Stimulated activated CD8-positive, alpha-beta memory T cell treated with anti-CD3 and anti-CD28 coated beads, Interleukin-4, amount 100 ng/mL, for 24 hours (primary cell): Measurements from ENCODE around the gene OR10S1.
"Not testable (repeated sequence)": the region's sequence is repeated elsewhere in the genome, so short reads cannot be mapped to it uniquely, and the experiment has no call there.

Experiments
- DNase-seq: peaks from one replicate; pipeline ENCODE4 v3.0.0-alpha.2; 2020; ENCODE audit warnings: low read depth

Gene OR10S1, protein sequence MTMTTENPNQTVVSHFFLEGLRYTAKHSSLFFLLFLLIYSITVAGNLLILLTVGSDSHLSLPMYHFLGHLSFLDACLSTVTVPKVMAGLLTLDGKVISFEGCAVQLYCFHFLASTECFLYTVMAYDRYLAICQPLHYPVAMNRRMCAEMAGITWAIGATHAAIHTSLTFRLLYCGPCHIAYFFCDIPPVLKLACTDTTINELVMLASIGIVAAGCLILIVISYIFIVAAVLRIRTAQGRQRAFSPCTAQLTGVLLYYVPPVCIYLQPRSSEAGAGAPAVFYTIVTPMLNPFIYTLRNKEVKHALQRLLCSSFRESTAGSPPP

DNA sequence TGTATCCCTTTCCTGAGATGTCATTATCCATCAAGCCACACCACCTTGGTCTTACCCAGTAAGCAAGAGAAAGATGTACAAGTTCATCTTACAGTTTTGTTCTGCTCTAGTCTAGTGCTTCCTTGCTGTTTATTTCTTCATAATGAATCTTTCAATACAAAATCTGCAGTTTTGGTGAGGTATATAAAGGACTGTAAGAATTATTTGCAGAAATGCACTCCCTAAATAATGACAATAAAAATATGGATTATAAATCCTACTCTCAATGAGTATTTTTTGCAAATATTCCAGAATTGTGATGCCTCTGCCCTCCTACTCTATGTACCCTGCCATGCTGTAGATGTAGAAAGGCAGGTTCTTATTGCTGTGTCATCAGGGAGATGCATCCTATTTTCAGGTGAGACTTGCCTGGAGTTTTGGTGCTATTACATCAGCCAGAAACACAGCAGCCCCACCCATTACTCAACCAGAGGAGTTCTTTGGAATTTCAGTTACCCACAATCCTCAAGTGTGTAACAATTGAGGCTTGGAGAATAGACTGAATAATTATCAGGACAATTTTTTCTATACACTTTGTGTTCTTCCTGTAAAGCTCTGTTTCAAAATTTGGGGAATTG, at the start of gene OR10S1:
OR10S1 (minus strand) TSS at position 51 of the 617 bp plus-strand sequence. CDS start 117 bp downstream, outside the sequence.
- DNase-seq = no peak

DNA sequence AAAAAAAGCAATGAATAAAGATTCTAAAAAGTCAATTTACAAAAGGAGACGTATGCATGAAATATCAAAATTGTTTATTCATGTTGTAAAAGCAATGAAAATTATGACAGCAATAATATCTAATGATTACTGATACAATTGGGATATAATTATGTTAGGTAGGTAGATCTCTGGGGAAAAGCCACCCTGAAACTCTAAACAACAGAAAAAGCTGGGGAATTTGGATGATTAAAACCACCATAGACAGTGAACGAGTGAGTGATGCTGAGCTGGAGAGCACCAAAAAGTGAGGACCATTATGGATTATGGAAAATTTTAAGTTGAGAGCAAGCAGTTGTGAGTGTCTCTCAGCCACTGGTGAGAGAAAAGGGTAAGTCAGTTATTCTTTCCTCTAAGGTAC, 48.9 kb upstream of the OR10S1 start, which contains the start of gene OR10G8:
OR10G8 (plus strand) TSS at position 301 of the 400 bp plus-strand sequence. CDS start 2,825 bp downstream, outside the sequence.
- no peak for DNase-seq

DNA sequence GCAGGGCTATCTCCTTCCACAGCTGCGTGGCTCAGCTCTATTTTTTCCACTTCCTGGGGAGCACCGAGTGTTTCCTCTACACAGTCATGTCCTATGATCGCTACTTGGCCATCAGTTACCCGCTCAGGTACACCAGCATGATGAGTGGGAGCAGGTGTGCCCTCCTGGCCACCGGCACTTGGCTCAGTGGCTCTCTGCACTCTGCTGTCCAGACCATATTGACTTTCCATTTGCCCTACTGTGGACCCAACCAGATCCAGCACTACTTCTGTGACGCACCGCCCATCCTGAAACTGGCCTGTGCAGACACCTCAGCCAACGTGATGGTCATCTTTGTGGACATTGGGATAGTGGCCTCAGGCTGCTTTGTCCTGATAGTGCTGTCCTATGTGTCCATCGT, 38.3 kb upstream of the OR10S1 start:
- DNase-seq = not testable (repeated sequence)

DNA sequence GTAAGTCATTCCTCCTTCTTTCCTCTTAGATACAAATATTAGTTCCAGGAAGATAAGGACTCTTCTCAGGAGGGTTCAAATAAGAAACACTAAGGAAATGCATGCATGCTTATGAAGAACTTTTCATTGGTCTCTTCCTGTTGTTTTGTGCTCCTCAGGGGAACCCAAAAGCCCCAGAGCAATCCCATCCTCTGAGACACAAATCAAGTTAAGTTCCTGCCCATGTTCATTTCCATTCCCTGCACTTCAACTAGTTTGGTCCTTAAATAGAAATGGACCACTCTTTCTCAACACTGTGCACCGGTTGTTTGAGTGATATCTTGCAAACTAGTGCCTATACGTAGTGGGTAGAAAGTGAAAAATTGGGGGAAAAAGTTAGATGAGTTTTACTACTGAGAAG, 35.1 kb upstream of the OR10S1 start, which contains the start of gene OR10G4:
OR10G4 (plus strand) TSS at position 301 of the 400 bp plus-strand sequence. CDS start 2,578 bp downstream, outside the sequence.
- no peak for DNase-seq

DNA sequence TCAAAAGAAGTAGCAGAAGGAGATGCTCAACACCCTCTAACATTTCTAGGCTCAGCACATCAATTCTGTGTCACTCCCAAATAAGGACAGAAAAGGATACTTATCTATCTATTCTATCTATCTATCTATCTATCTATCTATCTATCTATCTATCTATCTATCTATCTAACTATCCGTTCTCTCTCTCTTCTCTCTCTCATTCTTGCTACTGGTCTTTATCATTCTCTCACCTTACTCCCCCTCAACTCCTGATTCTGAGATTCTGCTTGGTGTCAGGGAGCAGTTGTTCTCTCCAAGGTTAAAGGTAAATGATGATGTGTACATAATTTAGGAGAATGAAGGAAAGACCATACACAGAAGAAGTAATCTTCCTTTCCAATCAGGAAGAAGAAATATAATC, 17.5 kb upstream of the OR10S1 start, which contains the start of gene OR10G6:
OR10G6 (minus strand) TSS at position 43 of the 400 bp plus-strand sequence; CDS start at position 43, 0 bp downstream.
- no peak for DNase-seq

DNA sequence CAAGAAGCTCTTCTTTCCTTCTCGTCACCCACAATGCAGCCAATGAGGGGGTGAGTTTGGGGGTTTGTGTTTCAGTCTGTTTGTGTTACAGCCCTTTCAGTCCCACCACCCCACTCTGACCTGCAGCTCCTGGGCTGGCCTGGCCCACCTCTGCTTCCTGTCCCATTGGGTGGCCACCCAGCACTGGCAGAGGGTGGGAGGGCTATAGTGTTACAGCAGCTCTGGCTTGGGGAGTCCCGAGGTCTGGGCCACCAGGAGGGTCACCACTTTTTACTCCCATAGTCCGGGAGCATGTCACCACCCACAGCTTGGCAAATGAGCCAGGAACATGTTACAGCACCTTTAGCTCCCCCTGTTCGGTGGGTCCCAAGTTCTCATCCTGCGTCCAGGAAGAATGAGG, 1.7 kb upstream of the OR10S1 start:
- DNase-seq = no peak

DNA sequence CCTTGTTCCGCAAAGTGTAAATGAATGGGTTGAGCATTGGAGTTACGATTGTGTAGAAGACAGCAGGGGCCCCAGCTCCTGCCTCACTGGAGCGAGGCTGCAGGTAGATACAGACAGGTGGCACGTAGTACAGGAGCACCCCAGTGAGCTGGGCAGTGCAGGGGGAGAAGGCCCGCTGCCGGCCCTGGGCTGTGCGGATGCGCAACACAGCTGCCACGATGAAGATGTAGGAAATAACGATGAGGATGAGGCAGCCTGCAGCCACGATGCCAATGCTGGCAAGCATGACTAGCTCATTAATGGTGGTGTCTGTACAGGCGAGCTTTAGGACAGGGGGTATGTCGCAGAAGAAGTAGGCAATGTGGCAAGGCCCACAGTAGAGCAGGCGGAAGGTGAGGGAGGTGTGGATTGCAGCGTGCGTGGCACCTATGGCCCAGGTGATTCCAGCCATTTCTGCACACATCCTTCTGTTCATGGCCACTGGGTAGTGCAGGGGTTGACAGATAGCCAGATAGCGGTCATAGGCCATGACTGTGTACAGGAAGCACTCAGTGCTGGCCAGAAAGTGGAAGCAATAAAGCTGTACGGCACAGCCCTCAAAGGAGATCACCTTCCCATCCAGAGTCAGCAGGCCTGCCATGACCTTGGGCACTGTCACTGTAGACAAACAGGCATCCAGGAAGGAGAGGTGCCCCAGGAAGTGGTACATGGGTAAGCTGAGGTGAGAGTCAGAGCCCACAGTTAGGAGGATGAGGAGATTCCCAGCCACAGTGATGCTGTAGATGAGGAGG, 616 bp downstream of the OR10S1 start:
- no peak for DNase-seq

DNA sequence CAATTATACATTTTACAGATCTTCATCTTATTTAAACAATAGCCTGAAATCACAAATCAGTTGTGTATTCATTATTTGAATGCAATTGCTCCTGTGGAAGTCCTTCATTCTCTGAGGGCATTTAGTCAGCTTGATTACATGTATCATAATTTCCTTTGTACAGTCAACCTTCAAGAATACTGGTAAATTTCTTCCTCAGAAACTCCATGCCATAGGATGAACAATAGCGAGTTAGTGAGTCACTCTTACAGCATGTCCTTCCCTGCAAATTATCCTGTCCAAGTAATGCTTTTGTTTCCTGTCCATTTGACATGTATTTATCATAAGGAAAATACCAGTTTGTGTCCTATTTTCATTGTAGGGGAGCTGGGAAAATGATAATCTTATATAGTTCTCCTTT, 3.8 kb downstream of the OR10S1 start:
- DNase-seq = no peak

DNA sequence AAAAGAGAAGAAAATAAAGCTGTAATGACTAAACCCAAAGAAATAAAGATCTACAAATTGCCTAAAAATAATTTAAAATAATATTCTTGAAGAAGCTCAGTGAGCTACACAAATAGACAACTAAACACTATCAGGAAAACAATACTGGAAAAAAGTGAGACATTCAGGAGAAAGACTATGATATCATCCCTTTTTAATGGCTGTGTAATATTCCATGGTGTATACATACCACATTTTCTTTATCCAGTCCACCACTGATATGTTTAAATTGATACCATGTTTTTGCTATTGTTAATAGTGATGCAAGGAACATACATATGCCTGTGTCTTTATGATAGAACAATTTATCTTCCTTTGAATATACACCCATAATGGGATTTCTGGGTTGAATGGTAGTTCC, 20.8 kb downstream of the OR10S1 start:
- no peak for DNase-seq

DNA sequence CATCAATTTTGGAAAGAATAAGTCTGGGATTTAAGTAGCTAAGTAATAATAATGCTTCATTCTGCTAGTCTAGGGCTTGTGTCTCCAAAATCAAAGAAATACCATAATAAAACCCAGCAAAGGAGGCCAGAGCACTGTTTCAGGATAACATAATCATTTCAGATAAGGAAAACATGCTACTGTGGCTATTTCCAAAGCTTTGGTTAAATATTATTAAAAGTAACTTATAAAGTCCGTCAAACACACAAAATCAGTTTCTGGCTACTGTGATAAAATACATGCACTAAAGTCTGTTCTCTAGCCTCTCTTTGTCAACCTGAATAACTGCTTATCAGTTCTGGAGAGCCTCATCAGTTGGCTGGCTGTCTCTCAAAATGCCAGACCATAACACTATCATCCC, 32.4 kb downstream of the OR10S1 start:
- no peak for DNase-seq

DNA sequence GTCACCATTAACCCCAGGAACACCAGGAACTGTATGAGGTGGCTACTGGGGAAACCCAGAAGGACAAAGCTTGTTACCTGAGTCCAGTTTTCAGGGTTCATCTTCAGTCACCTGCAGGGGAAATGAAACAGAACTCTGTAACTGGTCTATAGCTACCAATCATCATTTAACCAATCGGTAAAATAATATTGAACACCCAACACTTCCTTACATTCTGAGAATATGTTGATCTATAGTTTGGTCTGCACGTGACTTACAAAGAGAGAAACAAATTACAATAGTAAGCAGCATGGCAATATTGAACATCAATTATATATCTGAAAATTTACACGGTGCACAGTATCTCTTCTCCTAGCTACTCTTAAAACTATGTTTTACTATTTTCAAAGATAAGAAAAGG, 33.8 kb downstream of the OR10S1 start, which contains the start of gene OR6T1:
OR6T1 (minus strand) TSS at position 101 of the 400 bp plus-strand sequence; CDS start at position 101, 0 bp downstream.
- DNase-seq = no peak

DNA sequence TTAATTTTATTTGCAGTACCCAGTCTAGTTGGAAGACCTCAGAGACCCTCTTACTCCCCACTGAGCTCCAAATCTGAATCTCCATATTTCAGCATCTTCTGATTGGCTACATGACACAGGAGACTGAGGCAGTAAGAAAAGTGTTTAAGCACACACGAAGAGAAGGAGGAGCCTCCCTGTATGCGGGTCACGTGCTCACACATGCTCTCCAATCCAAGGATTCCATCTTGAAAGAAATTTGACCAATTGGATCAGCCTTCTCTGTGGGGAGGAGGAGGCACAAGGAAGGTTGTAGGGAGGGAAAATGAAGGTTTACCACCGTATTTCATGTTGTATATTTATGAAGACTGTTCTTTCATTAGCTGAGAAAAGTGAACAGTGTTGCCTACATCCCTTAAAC, 35.2 kb downstream of the OR10S1 start:
- DNase-seq = no peak

DNA sequence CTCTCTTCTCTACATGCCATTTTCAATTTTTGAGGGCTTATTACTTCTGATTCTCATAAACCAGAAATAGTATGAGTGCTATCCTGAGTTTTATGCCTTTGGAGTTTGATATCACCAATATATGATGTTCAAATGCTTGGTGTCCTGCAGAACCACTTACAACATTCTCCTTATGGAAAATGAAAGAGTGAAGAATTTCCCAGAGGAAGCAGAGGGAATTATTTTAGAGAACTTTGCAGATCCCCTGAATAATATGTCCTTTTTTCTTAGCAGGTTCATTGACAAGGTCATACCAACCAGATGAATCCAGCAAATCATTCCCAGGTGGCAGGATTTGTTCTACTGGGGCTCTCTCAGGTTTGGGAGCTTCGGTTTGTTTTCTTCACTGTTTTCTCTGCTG, 38.3 kb downstream of the OR10S1 start, which contains the start of gene OR4D5:
OR4D5 (plus strand) TSS at position 301 of the 400 bp plus-strand sequence; CDS start at position 301, 0 bp downstream.
- DNase-seq = no peak
